Endothelial cell of umbilical vein (primary cell): ENCODE measurements around the gene LAMC1. TPM values are rescaled to one million over a fixed set of nuclear protein-coding genes. Genes with fewer than 3 reads are reported as not detected.

Source experiments
- BruUV-seq: library from RNA; stranded (reverse); fragments of 400-500 nt; replicated peaks from 2 replicates; lab custom pipeline; 2021; lab: Mats Ljungman, UMichigan
- CTCF ChIA-PET: fragments of 300-600, 350-600 bp; sonication (Branson Sonifier 250); formaldehyde crosslinking; loops from one replicate; lab custom pipeline; 2021; ENCODE audit warnings: antibody characterized with exemption, inconsistent platforms; lab: Charles Lee
- POLR2A ChIA-PET: fragments of 300-600, 350-600 bp; sonication (Branson Sonifier 250); formaldehyde crosslinking; loops from one replicate; lab custom pipeline; 2021; ENCODE audit warnings: antibody characterized with exemption, inconsistent platforms; lab: Charles Lee
- DNase-seq: peaks from one replicate; pipeline ENCODE4 v3.0.0-alpha.2; 2011; ENCODE audit warnings: low read depth, low spot score
- FAIRE-seq: peaks from 2 replicates; lab custom pipeline; 2011; peaks lifted over from hg19 to GRCh38; lab: Jason Lieb, UNC
- H2AFZ ChIP-seq: 2 replicates; pipeline ENCODE4 v1.6.0; 2012; ENCODE audit warnings: low read depth, low read length, control low read depth, inconsistent platforms
- H3K27ac ChIP-seq: 2 replicates; pipeline ENCODE4 v1.5.1; 2011; ENCODE audit warnings: low read depth, mild to moderate bottlenecking, control low read depth, low read length, moderate library complexity; ENCODE audit not compliant: insufficient read depth
- H3K27me3 ChIP-seq, 2 experiments: 2 replicates each; pipeline versions ENCODE4 v1.6.0 to v1.6.1; 2011; ENCODE audit warnings: low read length in 2 of 2, mixed read lengths in 1 of 2; ENCODE audit not compliant: control insufficient read depth in 2 of 2, insufficient read depth in 2 of 2
- H3K36me3 ChIP-seq, 2 experiments: 2 replicates in 1 of 2; 3 replicates in 1 of 2; pipeline ENCODE4 v1.5.1; 2011; ENCODE audit warnings: low read length in 2 of 2, mild to moderate bottlenecking in 1 of 2, moderate library complexity in 1 of 2; ENCODE audit not compliant: control insufficient read depth in 2 of 2, insufficient read depth in 2 of 2; ENCODE audit errors: extremely low read depth in 1 of 2
- H3K4me1 ChIP-seq: 3 replicates; pipeline ENCODE4 v1.5.1; 2011; ENCODE audit warnings: mild to moderate bottlenecking, low read length; ENCODE audit not compliant: control insufficient read depth, insufficient read depth; ENCODE audit errors: extremely low read depth
- H3K4me2 ChIP-seq: 2 replicates; pipeline ENCODE4 v1.6.1; 2011; ENCODE audit warnings: low read length, control low read depth, mixed read lengths; ENCODE audit not compliant: insufficient read depth
- H3K4me3 ChIP-seq, 3 experiments: fragments of 200-600 bp in 1 of 3; sonication (generic), shearing (Covaris generic) in 1 of 3; replicated peaks in 1 of 3; 2 replicates each; pipeline ENCODE4 v1.5.1; 2011 to 2016; ENCODE audit warnings: control low read depth in 3 of 3, low read length in 3 of 3, mild to moderate bottlenecking in 2 of 3, inconsistent platforms in 1 of 3, low read depth in 1 of 3, moderate library complexity in 1 of 3; ENCODE audit not compliant: insufficient read depth in 1 of 3
- H3K79me2 ChIP-seq: 2 replicates; pipeline ENCODE4 v1.6.0; 2012; ENCODE audit warnings: low read length, inconsistent platforms; ENCODE audit not compliant: control insufficient read depth, insufficient read depth
- H3K9ac ChIP-seq: replicated peaks from 2 replicates; pipeline ENCODE3; 2011; ENCODE audit warnings: low read length, control low read depth; ENCODE audit not compliant: insufficient read depth; ENCODE audit errors: extremely low read depth
- H3K9me1 ChIP-seq: replicated peaks from 3 replicates; pipeline ENCODE4 v1.6.0; 2011; ENCODE audit warnings: mild to moderate bottlenecking, low read length; ENCODE audit not compliant: control insufficient read depth, insufficient read depth; ENCODE audit errors: extremely low read depth
- H3K9me3 ChIP-seq: replicated peaks from 2 replicates; pipeline ENCODE4 v1.5.1; 2012; ENCODE audit warnings: low read length, inconsistent platforms; ENCODE audit not compliant: control insufficient read depth, insufficient read depth
- H4K20me1 ChIP-seq: replicated peaks from 2 replicates; pipeline ENCODE3; 2011; ENCODE audit warnings: mild to moderate bottlenecking, low read length; ENCODE audit not compliant: control insufficient read depth, insufficient read depth; ENCODE audit errors: extremely low read depth
- FOS ChIP-seq: IDR thresholded peaks from 2 replicates; pipeline ENCODE4 v1.6.1; 2011; ENCODE audit warnings: mild to moderate bottlenecking, low read length, moderate library complexity, borderline replicate concordance; ENCODE audit not compliant: insufficient read depth
- GATA2 ChIP-seq: IDR thresholded peaks from 2 replicates; pipeline ENCODE4 v1.7.0; 2011; ENCODE audit warnings: low read depth, mild to moderate bottlenecking, moderate library complexity, mixed read lengths, low read length; ENCODE audit not compliant: insufficient read length, insufficient read depth
- JUN ChIP-seq: IDR thresholded peaks from 2 replicates; pipeline ENCODE4 v1.6.1; 2011; ENCODE audit warnings: borderline replicate concordance, low read depth; ENCODE audit not compliant: insufficient read length, insufficient read depth
- MYC ChIP-seq: IDR thresholded peaks from one replicate; pipeline ENCODE4 v1.6.1; 2011; ENCODE audit warnings: mild to moderate bottlenecking, low read depth, low read length
- POLR2A ChIP-seq: IDR thresholded peaks from 2 replicates; pipeline ENCODE4 v1.6.1; 2012; ENCODE audit warnings: low read depth, mild to moderate bottlenecking, control low read depth, low read length
- POLR2AphosphoS5 ChIP-seq: IDR thresholded peaks from 2 replicates; pipeline ENCODE4 v1.6.1; 2012; ENCODE audit warnings: low read depth, mild to moderate bottlenecking, control low read depth, low read length, moderate library complexity; ENCODE audit not compliant: insufficient read depth
- dilution Hi-C: fragments of 300-500 bp; cut with MboI; formaldehyde crosslinking; loops from one replicate; pipeline ENCODE4 v1.15.0; 2019; ENCODE audit warnings: low sequenced_read_pairs; ENCODE audit not compliant: extremely low pct_ligation_motif_present
- intact Hi-C: fragments of 100-400 bp; cut with micrococcal nuclease; formaldehyde crosslinking; loops from one replicate; pipeline ENCODE4 v1.10.0; 2022
- polyA plus RNA-seq, 4 experiments: library from polyadenylated mRNA; depleted of rRNA in 3 of 4; stranded (reverse) in 3 of 4; unstranded in 1 of 4; fragments of >200 nt; gene quantifications; 2 replicates each; pipeline versions ENCODE4 v1.2.1 to v1.2.3, GENCODE V29; 2011 to 2012; ENCODE audit warnings: missing spikeins in 1 of 4
- total RNA-seq: library from RNA; stranded (reverse); gene quantifications from 2 replicates; pipeline ENCODE4 v1.2.3, GENCODE V29; 2021
- TF ChIP-seq, protein P1 (sequence below): IDR thresholded peaks from 2 replicates; pipeline ENCODE4 v1.6.1; 2011; ENCODE audit not compliant: insufficient read depth, insufficient read length
- TF ChIP-seq, protein P2 (sequence below), 2 donors: IDR thresholded peaks; 1 replicate in 1 of 2; 2 replicates in 1 of 2; pipeline ENCODE4 v1.5.1; 2011; ENCODE audit warnings: low read length in 2 of 2, mild to moderate bottlenecking in 2 of 2, moderate library complexity in 2 of 2, control low read depth in 1 of 2, inconsistent platforms in 1 of 2, low read depth in 1 of 2; ENCODE audit not compliant: insufficient read depth in 1 of 2; ENCODE audit errors: extremely low read depth in 1 of 2

LAMC1 gene
- total and polyA plus RNA-seq, 2 donors (not counting 3 experiments of a cell fraction or from before 2014, with no cell fraction given): 92.5 to 216 TPM

DNA sequence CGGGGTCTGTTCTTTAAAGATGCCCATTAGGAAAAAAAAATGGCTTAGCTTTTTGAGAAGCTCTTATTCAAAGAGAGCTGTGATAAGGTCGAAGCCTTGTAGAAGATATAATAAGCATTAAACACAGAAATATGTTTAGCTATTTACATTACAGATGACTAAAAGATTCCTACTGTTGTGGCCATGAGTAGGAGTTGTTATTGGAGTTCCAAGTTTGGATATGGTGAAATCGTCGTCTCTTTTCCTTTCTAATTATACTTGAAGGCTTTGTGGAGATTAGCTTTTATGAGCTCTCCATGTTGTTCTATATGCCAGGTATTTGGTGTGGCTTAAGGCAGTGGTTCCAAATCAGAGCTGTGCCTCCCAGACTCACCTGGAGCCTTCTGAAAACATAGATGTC is 82.9 kb downstream of the LAMC1 start:
- Histone ChIP-seq H3K9me1 (no peaks in the 10 kb centered on the region), H3K9ac (no peak overlapping the region), H3K4me3 (no peak overlapping the region), H3K27me3 (no peaks in the 10 kb centered on the region), H3K36me3 (peaks cover 5 to 6% of the 10 kb centered on the region in 2 experiments), H3K9me3 (no peaks in the 10 kb centered on the region), H3K4me2 (no peak overlapping the region), H4K20me1 (no peaks in the 10 kb centered on the region), H3K4me1 (no peaks in the 10 kb centered on the region), H3K79me2 (peaks cover 64% of the 10 kb centered on the region), H2AFZ (no peak overlapping the region), H3K27ac (no peak overlapping the region)
- DNase-seq (no peak), FAIRE-seq (no peak)
- intact Hi-C loops: loop anchor here (5.0 kb wide), 1 partner anchor 69 kb away; no protein-coding TSS in a partner anchor
- BruUV-seq: no TSS peak
- CTCF ChIA-PET: interaction anchor here (0.9 to 2.3 kb wide), 3 partner anchors 13 to 143 kb away, joined by 3 to 12 read pairs (median 4); no protein-coding TSS in a partner anchor
- no peak for TF ChIP-seq MYC
- TF ChIP-seq POLR2A: no peak
- TF ChIP-seq, protein P1, sequence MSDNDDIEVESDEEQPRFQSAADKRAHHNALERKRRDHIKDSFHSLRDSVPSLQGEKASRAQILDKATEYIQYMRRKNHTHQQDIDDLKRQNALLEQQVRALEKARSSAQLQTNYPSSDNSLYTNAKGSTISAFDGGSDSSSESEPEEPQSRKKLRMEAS: no peak
- no peak for TF ChIP-seq GATA2
- no peak for TF ChIP-seq POLR2AphosphoS5
- TF ChIP-seq FOS: no peak
- no peak for TF ChIP-seq JUN
- TF ChIP-seq, protein P2, sequence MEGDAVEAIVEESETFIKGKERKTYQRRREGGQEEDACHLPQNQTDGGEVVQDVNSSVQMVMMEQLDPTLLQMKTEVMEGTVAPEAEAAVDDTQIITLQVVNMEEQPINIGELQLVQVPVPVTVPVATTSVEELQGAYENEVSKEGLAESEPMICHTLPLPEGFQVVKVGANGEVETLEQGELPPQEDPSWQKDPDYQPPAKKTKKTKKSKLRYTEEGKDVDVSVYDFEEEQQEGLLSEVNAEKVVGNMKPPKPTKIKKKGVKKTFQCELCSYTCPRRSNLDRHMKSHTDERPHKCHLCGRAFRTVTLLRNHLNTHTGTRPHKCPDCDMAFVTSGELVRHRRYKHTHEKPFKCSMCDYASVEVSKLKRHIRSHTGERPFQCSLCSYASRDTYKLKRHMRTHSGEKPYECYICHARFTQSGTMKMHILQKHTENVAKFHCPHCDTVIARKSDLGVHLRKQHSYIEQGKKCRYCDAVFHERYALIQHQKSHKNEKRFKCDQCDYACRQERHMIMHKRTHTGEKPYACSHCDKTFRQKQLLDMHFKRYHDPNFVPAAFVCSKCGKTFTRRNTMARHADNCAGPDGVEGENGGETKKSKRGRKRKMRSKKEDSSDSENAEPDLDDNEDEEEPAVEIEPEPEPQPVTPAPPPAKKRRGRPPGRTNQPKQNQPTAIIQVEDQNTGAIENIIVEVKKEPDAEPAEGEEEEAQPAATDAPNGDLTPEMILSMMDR (IDR thresholded peaks at IDR 0.05; ENCODE audit: extremely low read depth in 1 of 2, insufficient read depth in 1 of 2, low read depth in 1 of 2, low read length in 2 of 2): no peak
- dilution Hi-C loops: no loop called here
- POLR2A ChIA-PET: no interaction called here
